KMS-11 (cell line): ENCODE data around the gene TXNDC15.

Experiments
- H2AFZ ChIP-seq: fragments of 200-600 bp; sonication (generic); 2 replicates; pipeline ENCODE4 v1.6.1; 2016; ENCODE audit warnings: antibody characterized with exemption, mixed run types, low read depth
- H3K27ac ChIP-seq: fragments of 200-600 bp; sonication (generic); 2 replicates; pipeline ENCODE4 v1.6.1; 2016; ENCODE audit warnings: mild to moderate bottlenecking, mixed run types
- H3K27me3 ChIP-seq: fragments of 200-600 bp; sonication (generic); 2 replicates; pipeline ENCODE4 v1.6.1; 2017; ENCODE audit warnings: mild to moderate bottlenecking, low read depth, mixed run types, moderate library complexity; ENCODE audit not compliant: insufficient read depth
- H3K36me3 ChIP-seq: fragments of 200-600 bp; sonication (generic); 2 replicates; pipeline ENCODE4 v1.6.1; 2017; ENCODE audit warnings: mild to moderate bottlenecking, mixed run types; ENCODE audit not compliant: insufficient read depth
- H3K4me1 ChIP-seq: fragments of 200-600 bp; sonication (generic); 2 replicates; pipeline ENCODE4 v1.6.1; 2016; ENCODE audit warnings: mild to moderate bottlenecking, low read depth, mixed run types; ENCODE audit not compliant: poor library complexity, severe bottlenecking
- H3K4me2 ChIP-seq: fragments of 200-600 bp; sonication (generic); 2 replicates; pipeline ENCODE4 v1.7.0; 2016; ENCODE audit warnings: mild to moderate bottlenecking, mixed run types
- H3K4me3 ChIP-seq: fragments of 200-600 bp; sonication (generic); IDR thresholded peaks from 2 replicates; pipeline ENCODE4 v1.6.1; 2017; ENCODE audit warnings: low read depth, low read length, mixed read lengths; ENCODE audit not compliant: insufficient read depth
- H3K79me2 ChIP-seq: fragments of 200-600 bp; sonication (generic); 2 replicates; pipeline ENCODE4 v1.6.1; 2016; ENCODE audit warnings: low read depth, mixed run types; ENCODE audit not compliant: insufficient read depth
- H3K9ac ChIP-seq: fragments of 200-600 bp; sonication (generic); 2 replicates; pipeline ENCODE4 v1.6.1; 2016; ENCODE audit warnings: mild to moderate bottlenecking, mixed run types
- H4K20me1 ChIP-seq: fragments of 200-600 bp; sonication (generic); 2 replicates; pipeline ENCODE4 v1.6.1; 2016; ENCODE audit warnings: mild to moderate bottlenecking, mixed run types; ENCODE audit not compliant: insufficient read depth
- TF ChIP-seq, protein P1 (sequence below): fragments of 200-600 bp; sonication (generic); conservative IDR thresholded peaks from 2 replicates; pipeline ENCODE4 v1.6.1; 2017; ENCODE audit warnings: low read depth, mild to moderate bottlenecking, antibody characterized with exemption, low read length, moderate library complexity, mixed read lengths

The TXNDC15 gene

DNA sequence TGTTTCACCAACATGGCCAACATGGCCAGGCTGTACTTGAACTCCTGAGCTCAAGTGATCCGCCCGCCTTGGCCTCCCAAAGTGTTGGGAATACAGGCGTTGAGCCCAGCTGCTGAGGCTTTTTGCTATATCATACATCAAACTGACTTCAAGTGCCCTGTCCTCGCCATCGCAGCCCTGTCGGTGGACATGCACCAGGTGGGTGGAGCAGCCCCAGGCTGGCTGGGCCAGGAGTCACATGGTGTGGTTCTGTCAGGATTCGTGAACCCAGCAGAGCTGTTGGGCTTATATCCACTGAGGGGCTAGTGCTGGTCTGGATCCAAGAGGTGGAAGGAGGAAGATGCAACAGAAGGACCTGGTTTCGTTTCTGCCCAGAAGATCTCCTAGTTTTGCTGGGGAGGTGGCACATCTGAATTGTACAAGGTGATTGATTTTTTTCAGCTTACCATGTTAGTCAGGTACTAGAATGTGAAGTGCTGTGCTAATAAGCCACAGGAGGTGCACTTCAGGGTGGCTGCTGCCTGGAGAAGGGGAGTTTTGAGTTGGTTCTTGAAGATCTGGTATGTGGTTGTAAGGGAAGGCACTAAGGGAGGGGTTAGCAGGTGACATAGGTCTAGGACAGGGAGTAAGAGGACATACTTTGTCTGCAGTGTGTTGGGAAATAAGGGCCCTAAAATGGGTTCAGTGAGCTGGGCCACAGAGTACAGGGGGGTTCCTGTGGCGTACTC, 46.8 kb downstream of the TXNDC15 start:
- H4K20me1 ChIP-seq: no peaks in the 10 kb centered on the region
- H2AFZ ChIP-seq: no peak overlapping the region
- no peak overlapping the region for H3K9ac ChIP-seq
- no peaks in the 10 kb centered on the region for H3K27me3 ChIP-seq
- H3K4me3 ChIP-seq: no peak overlapping the region
- H3K36me3 ChIP-seq: no peaks in the 10 kb centered on the region
- H3K79me2 ChIP-seq: no peaks in the 10 kb centered on the region
- no peak overlapping the region for H3K4me2 ChIP-seq
- H3K27ac ChIP-seq: no peak overlapping the region
- TF ChIP-seq, protein P1, sequence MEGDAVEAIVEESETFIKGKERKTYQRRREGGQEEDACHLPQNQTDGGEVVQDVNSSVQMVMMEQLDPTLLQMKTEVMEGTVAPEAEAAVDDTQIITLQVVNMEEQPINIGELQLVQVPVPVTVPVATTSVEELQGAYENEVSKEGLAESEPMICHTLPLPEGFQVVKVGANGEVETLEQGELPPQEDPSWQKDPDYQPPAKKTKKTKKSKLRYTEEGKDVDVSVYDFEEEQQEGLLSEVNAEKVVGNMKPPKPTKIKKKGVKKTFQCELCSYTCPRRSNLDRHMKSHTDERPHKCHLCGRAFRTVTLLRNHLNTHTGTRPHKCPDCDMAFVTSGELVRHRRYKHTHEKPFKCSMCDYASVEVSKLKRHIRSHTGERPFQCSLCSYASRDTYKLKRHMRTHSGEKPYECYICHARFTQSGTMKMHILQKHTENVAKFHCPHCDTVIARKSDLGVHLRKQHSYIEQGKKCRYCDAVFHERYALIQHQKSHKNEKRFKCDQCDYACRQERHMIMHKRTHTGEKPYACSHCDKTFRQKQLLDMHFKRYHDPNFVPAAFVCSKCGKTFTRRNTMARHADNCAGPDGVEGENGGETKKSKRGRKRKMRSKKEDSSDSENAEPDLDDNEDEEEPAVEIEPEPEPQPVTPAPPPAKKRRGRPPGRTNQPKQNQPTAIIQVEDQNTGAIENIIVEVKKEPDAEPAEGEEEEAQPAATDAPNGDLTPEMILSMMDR: no peak
- no peaks in the 10 kb centered on the region for H3K4me1 ChIP-seq

DNA sequence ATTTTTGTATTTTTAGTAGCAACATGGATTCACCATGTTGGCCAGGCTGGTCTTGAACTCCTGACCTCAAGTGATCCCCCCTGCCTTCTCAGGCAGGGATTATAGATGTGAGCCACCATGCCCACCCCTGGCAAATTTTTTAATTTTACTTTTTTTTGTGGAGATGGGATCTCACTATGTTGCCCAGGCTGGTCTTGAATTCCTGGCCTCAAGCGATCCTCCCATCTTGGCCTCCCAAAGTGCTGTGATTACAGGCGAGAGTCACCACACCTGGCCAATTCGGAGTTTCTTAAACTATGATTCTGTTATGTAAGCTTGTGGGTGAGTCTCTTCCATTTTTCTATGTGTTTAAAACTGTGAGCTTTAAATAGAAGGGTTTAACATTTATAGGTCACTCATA, 58.3 kb downstream of the TXNDC15 start:
- no peak overlapping the region for H2AFZ ChIP-seq
- H3K4me2 ChIP-seq: no peak overlapping the region
- no peaks in the 10 kb centered on the region for H4K20me1 ChIP-seq
- no peaks in the 10 kb centered on the region for H3K27me3 ChIP-seq
- H3K36me3 ChIP-seq: no peaks in the 10 kb centered on the region; the same call in 1 of the 2 replicates
- H3K9ac ChIP-seq: no peak overlapping the region
- no peaks in the 10 kb centered on the region for H3K79me2 ChIP-seq
- no peak overlapping the region for H3K27ac ChIP-seq
- TF ChIP-seq, protein P1: no peak
- no peaks in the 10 kb centered on the region for H3K4me1 ChIP-seq
- no peak overlapping the region for H3K4me3 ChIP-seq

DNA sequence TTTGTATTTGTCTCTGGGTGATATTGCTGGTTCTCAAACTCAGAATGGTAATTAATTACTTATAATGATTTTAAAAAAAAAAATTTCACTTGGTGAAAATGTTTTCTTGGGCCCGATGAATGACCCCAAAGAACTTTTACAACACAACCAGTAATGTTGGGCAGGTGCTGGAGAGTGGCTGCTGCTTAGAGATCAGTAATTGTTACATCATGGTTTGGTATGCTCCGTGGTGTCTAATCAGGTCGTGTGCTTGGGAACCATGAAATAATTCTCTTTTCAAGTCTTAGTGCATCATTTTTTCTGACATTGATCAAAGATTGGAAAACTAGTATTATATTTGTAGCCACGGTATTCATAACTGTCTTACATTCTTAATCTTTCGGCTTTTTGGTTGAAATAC, 60.0 kb downstream of the TXNDC15 start:
- Histone ChIP-seq H3K79me2 (no peaks in the 10 kb centered on the region), H3K4me2 (no peak overlapping the region), H3K4me1 (peaks cover 3% of the 10 kb centered on the region), H3K36me3 (no peaks in the 10 kb centered on the region; the same call in 1 of the 2 replicates), H3K27me3 (no peaks in the 10 kb centered on the region), H3K4me3 (no peak overlapping the region), H2AFZ (no peak overlapping the region), H4K20me1 (no peaks in the 10 kb centered on the region), H3K27ac (no peak overlapping the region), H3K9ac (no peak overlapping the region)
- TF ChIP-seq, protein P1: no peak

DNA sequence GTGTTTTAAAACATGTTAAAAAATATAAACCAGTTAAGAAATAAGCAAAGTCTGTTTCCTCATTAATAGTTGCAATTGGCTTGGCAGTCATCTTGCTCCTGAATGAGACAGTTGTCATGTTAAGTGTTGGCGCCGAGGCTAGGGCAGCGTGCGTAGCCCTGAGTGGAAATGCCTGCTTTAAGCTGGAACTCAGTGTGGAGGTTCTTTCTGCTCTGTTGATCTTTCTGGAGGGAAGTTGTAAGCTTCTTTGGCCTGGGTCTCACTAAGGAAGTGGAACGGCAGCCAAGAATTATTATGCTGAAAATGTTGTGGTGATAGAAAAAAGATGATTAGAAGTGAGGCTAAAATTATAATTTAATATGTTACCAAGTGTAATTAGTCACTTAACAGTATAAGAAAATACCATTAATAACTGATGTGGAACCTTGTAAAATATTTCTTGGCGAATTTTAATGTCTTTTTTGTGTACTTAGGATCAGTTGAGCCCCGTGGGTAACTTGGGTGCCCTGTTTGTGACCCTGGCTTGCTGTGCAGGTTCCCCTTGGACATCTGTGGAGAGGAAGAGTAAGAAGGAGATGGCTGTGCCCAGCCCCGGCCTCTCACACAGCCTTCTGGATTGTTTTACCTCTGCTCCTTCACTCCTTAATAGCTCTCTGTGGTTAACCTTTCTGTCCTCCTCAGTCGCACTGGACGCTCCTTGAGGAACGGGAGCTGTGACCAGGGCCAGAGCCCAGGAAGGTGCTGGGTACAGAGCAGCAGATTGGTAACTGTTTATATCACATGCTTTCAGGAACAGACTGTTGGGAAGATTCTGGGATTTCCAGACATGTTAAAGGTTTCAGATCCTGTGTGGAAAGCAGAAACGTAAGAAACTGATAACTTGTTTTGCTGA, 61.8 kb downstream of the TXNDC15 start:
- Histone ChIP-seq H3K9ac (no peak overlapping the region), H3K4me3 (no peak overlapping the region), H2AFZ (no peak overlapping the region), H3K27me3 (no peaks in the 10 kb centered on the region), H3K4me1 (peaks cover 3% of the 10 kb centered on the region), H4K20me1 (no peaks in the 10 kb centered on the region), H3K27ac (no peak overlapping the region), H3K36me3 (no peaks in the 10 kb centered on the region; the same call in 1 of the 2 replicates), H3K79me2 (no peaks in the 10 kb centered on the region), H3K4me2 (no peak overlapping the region)
- TF ChIP-seq, protein P1: no peak
